ENCODE results near the gene SRSF4. TPM values are rescaled to one million over a fixed set of nuclear protein-coding genes. Genes with fewer than 3 reads are reported as not detected.

Gene SRSF4
- total RNA-seq, 1 donor, result 44.0 TPM

GRCh38 chr1:29179641-29180184, 2.0 kb downstream of the SRSF4 start:
- H3K4me3 ChIP-seq (ENCODE audit: low read depth, low read length), result peak overlapping the region; percentile 76
- peak; percentile 78 for DNase-seq (ENCODE audit: low read depth)
- no peak for TF ChIP-seq CTCF (IDR thresholded peaks at IDR 0.05; ENCODE audit: insufficient read depth, low read depth, low read length)

DNA sequence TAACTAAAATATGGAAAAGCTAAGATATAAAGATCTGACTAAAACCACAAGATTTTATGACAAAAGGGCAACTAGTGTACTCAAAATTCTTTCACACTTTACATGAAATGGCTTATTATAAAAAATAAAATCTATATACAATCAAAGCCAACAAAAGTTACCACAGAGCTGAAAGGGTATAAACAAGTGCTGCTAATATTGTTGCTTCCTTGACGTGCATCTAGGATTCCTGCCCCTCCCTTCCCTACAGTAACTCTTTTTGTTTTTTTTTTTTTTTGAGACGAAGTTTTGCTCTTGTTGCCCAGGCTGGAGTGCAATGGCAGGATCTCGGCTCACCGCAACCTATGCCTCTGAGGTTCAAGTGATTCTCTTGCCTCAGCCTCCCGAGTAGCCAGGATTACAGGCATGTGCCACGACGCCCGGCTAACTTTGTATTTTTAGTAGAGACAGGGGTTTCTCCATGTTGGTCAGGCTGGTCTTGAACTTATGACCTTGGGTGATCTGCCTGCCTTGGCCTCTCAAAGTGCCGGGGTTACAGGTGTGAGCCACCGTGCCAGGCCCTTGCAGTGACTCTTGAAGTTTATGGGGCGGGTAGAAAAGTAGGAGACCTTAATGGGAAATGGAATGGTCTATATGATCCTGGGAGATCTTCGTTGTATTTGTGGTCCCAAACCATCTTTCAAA, 4.5 kb downstream of the SRSF4 start:
- DNase-seq (ENCODE audit: low read depth), result no peak
- TF ChIP-seq CTCF (IDR thresholded peaks at IDR 0.05; ENCODE audit: insufficient read depth, low read depth, low read length), result no peak
- H3K4me3 ChIP-seq (ENCODE audit: low read depth, low read length), result no peak overlapping the region

GRCh38 chr1:29176576-29176975, 5.1 kb downstream of the SRSF4 start:
- TF ChIP-seq CTCF (IDR thresholded peaks at IDR 0.05; ENCODE audit: insufficient read depth, low read depth, low read length), result no peak
- H3K4me3 ChIP-seq (ENCODE audit: low read depth, low read length), result no peak overlapping the region
- DNase-seq (ENCODE audit: low read depth), result no peak

DNA sequence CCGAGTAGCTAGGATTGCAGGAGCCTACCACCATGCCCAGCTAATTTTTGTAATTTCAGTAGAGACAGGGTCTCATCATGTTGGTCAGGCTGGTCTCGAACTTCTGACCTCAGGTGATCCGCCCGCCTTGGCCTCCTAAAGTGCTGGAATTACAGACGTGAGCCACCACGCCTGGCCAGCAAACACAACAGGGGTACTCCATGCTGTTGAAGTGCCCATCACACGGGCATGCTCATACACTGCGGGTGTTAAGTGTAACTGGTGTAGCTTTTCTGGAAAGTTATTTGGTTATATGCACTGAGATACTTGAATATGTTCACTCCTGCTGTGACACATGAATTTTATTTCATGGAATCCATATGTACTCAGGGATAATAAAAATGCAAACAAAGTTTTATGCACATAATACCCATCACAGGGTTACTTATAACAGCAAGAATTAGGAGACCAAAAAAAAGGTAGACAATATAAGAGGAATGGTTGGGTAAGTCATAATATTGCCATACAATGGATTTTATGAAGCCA, 9.2 kb downstream of the SRSF4 start:
- TF ChIP-seq CTCF (IDR thresholded peaks at IDR 0.05; ENCODE audit: insufficient read depth, low read depth, low read length), result no peak
- DNase-seq (ENCODE audit: low read depth), result no peak
- H3K4me3 ChIP-seq (ENCODE audit: low read depth, low read length), result no peak overlapping the region

DNA sequence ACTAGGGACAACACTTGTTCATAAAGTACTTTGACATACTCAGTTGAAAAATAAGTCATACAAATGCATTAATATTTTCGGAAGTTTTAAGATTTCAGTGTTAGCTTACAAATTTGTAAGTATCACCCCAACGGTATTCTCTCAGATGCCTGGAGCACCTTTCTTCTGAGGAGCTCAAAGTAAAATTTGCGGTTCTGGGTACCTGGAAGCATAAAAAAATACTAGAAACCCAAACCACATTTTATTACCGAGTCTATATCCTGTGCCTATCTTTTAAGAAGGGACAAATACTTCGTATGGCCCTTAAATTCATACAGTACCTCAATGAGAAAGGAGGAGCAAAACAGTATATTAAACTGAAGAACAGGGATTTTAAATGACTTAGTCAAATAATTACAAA, 10.2 kb downstream of the SRSF4 start:
- DNase-seq (ENCODE audit: low read depth), result no peak
- no peak overlapping the region for H3K4me3 ChIP-seq (ENCODE audit: low read depth, low read length)
- no peak for TF ChIP-seq CTCF (IDR thresholded peaks at IDR 0.05; ENCODE audit: insufficient read depth, low read depth, low read length)

DNA sequence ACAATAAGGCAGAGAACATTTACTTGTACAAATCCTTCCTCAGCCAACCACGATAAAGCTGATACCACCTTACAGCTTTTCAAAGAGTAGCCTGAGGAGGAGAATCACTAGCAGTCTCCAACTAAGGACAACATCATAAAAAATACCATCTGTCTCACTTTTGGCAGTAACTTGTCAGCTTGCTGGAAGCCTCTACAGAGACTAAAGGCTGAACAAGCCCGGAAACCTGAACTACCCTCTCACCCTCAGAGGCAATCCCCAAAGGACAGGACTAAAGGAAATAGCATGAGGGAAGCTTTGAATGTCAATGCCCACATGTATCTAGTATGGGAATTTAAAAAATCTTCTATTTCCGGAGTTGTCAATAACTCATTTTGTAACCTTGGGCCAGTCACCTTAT, 10.6 kb downstream of the SRSF4 start:
- no peak overlapping the region for H3K4me3 ChIP-seq (ENCODE audit: low read depth, low read length)
- peak; percentile 56 for DNase-seq (ENCODE audit: low read depth)
- no peak for TF ChIP-seq CTCF (IDR thresholded peaks at IDR 0.05; ENCODE audit: insufficient read depth, low read depth, low read length)

Data from fibroblast of villous mesenchyme (primary cell).